Activated CD4-positive, alpha-beta T cell treated with anti-CD3 and anti-CD28 coated beads, Interleukin-2, amount 50 U/mL, for 24 hours (primary cell): ENCODE data around the gene IL1RAPL2.
"Not testable (repeated sequence)": the region's sequence is repeated elsewhere in the genome, so short reads cannot be mapped to it uniquely, and the experiment has no call there.

Source experiments
- DNase-seq, 2 donors: peaks; one replicate each; pipeline ENCODE4 v3.0.0-alpha.2; 2020; ENCODE audit warnings: low read depth in 1 of 2, low spot score in 1 of 2

Gene IL1RAPL2

DNA sequence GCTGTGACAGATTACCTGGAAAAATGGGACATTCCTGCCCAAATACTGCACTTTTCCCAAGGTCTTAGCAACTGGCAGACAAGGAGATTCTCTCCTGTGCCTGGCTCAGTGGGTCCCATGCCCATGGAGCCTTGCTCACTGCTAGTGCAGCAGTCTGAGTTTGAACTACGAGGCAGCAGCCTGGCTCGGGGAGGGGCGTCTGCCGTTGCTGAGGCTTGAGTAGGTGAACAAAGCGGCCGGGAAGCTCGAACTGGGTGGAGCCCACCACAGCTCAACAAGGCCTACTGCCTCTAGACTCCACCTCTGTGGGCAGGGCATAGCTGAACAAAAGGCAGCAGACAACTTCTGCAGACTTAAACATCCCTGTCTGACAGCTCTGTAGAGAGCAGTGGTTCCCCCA is 1118.3 kb downstream of the IL1RAPL2 start:
- DNase-seq = not testable (repeated sequence)

DNA sequence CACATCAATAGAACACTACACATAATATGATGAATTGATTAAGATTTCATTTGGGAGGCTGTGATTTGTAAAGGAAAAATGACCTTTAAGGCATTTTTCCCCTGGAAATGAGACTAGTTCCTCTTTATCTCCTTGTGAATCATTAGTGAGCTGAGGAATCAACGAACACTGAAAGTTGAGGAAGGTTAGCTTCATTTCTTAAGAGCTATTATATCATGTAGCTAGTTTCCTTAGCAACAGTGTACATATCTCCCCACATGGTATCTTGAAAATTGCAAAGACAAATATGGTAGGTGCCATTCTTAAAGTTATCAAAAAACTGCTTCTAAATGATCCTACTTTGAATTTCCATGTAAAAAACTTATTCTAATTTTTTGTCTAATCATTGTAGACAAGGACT is 1128.8 kb downstream of the IL1RAPL2 start:
- DNase-seq = no peak

DNA sequence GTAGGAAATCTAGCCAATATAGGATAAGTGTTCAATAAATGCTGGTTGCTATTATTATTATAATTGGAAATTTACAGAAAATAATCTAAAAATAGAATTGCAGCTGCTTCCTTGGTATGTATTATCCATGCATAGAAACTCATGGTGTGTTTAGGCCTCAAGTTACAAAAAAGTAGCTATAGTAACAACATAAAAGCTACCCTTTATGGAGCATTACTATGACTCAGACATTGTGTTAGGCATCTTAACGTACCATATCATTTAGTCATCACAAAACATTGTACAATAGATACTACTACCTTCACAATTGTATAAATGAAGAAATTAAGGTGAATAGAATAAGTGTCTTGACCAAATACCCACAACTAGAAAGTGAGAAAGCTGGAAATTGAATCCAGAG is 1129.5 kb downstream of the IL1RAPL2 start:
- no peak for DNase-seq

DNA sequence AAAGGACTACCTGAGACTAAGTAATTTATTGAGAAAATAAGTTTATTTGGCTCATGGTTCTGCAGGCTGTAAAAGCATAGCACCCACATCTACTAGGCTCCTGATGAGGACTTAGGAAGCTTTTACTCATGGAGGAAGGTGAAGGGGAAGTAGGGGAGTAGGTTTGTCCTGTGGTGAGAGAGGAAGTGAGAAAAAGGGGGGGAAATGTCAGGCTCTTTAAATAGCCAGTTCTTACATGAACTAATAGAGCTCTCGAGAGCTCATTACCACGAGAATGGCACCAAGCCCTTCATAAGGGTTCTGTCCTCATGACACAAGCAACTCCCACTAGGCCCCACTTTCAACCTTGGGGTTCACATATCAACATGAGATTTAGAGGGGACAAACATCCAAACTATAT is 1130.9 kb downstream of the IL1RAPL2 start:
- no peak for DNase-seq

DNA sequence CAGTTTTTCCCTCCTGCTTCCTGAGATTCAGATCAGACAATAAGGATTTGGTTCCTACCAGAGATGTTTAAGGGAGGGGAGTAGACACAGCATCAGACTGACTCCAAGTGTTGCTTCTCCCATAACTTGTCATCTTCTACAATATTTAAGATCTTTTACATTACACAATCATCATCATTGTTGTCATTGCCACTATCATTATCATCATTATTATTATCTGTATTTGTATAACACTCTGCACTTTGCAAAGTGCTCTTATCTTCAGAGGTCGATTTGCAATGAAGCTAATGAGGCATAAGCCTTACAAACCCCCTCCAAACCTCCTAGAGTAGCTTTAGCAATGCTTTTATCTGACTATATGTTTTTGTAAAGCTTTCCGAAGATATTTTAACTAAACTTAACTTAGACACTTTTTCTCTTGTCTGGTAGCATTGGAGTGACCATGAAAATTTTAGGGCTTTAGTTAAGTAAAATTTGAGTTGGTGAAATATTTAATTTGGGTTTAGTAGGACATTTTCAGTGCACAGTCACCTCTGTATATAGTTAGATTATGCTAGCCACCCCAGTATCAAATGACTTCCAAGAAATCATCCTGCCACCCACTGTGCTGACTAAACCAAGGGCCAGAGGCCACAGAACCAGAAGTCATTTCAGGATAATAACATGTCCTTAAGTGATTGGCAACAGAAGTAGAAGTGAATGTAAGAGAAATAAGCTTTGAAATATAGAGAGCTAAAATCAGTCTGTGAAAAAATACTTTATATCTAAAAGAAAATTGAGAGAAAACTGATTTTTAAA is 1132.2 kb downstream of the IL1RAPL2 start:
- no peak for DNase-seq

DNA sequence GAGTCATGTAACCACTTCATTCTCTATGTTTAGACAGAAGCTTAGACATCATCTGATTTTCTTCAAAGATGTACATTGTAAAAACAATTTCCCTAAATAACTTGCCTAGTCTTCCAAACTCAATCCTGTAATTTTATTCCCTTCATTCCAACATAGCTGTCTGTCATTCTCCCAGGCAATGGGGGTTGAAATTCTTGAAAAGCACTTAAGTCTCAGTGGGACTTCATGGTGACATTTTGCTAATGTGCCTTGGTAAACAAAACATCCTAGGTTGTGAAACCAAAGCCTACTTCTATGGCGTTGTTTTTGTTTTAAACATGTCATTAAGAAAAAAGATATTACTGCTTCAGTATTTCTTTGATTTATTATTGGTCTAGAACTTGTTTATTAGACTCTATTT is 1134.3 kb downstream of the IL1RAPL2 start:
- no peak for DNase-seq

DNA sequence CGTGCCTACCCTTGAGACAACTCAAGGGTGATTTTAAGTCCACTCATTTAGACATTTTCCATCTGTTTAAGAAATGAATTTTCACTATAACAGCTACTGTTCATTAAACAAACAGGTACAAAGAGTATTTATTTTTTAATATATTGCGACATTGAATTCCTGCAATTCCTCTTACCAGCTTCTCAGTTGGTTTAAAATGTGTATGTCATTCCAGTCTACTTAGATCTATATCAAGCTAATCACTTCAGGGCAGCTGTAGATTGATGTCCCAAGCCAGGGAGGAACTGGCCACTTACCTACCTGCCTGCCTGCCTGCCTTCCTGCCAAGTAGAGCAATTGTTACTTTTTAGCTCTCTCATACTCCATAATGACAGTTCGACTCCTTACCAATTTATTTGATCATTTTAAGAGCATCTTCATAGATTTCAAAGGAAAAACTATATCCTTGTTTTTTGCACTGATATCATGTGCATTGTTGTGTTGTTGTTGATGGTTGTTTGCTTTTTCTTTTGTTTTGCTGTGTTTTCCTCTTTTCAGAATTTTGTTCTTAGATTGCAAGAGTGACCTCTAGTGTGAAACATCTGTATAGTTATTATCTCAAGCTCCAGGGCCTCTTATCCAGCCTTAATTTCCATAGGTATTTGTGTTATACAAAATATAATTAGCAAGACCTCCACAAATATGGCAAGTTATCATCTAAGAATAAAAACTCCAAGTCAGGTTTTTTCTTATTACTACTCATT is 1135.5 kb downstream of the IL1RAPL2 start:
- no peak for DNase-seq

DNA sequence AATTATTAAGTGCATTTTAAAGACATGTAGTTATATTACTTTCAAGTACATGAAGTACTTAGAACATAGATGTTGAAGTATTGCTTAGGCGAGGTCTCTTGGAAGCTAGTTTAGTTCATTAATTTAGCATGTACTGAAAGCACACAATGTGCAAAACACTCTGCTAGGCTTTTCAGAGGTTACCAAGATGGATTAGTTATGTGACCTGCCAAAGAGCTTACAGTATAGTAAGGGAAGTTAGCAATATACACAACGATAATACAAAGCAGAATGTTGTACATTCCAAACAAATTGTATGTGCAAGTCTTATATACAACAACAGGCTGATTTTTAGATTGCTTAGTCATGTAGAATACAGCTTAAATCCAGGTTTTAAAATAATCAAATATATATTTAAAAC is 1137.9 kb downstream of the IL1RAPL2 start:
- no peak for DNase-seq

DNA sequence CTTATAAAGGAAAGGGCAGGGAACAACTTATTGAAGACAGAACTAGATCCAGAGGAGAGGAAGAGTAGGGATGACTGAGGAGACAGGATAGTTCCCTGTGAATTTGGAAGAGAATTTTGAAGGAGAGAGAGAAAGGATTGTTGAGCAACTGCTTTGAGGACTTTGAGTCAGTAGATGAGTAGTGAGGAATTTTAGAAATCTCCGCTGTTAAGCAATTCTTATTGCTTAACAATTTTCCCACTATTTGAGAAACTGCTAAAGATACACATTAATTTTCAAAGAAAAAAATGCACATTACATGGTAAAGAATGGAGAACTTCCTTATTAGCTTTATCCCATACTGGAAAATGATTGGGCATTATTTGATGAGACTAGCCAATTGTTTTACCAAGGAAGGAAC is 1140.0 kb downstream of the IL1RAPL2 start:
- no peak for DNase-seq

DNA sequence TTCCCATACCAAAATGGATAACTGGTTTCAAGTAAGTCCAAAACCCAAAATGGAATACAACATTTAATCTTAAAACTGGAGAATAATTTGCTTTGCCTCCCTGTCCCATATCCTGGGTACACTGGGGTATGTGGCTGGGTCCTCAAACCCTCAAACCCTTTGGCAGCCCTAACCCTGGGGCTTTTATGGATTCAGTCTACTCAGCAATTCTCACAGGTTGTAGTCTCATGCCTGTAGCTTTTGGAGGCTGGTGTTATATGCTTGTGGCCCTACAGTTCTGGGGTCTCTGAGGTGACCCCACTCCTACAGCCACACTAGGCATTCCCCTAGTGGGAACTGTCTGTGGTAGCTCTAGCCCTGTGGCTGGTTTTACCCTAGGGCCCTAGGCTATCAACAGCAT is 1145.8 kb downstream of the IL1RAPL2 start:
- no peak for DNase-seq

DNA sequence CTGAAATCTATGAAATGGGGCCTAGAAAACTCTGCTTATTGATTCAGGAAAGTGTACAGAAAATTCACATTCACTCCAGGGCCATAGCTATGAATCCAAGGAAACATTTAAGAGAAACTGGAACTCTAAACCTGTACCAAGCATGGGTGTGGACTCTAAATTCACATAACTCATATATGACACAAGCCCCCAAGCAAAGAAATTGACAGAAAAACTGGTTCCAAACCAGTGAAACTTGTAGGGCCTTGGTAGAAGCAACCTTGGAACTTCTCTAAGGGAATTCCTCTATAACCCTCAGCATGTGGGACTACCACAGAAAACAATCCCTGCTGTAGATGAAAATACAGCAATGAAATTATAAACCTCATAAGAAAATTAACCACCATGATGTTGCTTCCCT is 1149.7 kb downstream of the IL1RAPL2 start:
- no peak for DNase-seq

DNA sequence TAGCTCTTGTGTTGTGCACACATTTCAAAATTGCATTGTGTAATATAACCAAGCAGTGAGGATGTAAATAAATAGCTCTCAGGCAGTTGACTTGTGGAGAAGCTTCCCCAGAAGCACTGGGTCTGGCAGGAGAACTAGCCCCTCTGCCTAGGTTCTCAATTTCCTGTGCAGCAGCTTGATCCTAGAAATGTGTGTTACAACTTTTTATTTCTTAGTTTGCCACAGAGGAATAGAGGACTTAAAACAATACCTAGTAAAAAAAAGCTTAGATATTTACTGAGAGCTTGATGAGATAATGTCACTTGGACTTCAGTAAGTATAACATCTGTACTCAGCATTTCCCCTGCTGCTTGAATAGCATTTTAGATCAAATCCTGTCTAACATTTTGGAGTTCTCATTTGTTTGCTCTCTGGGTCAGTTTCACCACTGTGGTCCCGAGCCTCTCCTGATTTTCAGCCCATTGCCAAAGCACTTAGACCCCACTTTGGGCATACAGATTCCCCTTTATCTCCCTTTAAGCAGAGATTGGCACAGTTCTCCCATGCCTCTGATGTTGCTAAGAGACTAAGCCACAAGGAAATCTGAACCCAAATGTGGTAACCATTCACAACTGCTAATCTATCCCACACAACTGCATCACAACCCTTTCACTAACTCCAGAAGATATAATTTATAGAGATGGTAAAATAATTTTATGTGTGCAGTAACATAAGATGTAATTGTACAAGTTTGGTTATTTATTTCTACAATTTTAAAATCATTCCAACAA is 1158.2 kb downstream of the IL1RAPL2 start:
- DNase-seq = no peak

DNA sequence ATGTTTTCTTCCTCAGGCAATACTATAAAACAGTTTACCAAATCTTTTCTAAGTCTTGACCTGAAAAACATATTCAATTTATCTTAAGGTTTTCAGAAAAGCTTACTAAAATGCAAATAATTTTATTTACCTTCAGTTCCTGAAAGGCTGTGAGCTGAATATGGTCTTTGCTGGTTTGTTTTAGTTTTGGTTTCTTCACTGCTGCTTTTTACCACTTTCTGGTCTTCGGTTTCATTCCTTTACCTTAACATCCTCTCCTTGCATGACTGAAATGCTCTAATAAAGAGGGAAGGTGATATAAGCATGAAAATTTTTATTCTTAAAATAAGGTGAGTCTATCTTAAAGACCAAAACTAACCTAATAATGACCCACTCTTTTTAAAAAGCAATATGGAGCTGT is 1159.2 kb downstream of the IL1RAPL2 start:
- no peak for DNase-seq

DNA sequence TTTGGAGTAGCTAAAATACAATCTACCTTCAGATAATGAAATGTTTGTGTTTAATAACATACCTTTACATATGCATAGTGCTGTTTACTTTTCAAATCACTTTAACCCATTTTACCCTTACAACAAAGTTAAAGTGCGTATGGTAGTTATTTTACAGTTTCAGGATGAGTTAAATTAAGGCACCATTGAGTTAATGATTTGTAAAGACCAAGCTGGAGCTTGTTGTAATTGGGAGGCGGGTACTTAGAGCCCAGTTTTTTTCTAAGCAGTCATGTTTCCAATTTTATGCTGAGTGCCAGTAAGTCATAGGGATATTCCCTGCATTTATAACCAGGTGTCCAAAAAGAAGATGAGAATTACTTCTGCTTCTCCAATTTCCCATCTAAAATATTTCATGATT is 1172.2 kb downstream of the IL1RAPL2 start:
- no peak for DNase-seq

DNA sequence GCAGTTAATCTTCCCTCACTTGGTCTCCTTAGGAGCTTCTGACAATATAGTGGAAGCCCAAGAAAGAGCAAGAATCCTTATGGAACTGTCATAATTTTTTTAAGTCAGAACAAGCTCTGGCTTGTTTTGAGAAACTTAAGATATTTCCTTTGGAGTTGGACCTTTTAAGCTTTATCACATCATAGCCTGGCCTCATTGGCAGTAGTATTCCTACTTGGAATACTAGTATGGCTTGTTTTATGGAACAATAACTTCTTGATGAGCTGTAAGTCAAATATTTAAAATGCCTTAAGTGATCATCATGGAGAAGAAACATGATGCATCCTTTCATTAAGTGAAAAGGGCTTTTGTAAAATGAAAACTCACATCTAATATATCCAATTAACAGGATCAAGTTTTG is 1178.3 kb downstream of the IL1RAPL2 start:
- no peak for DNase-seq

DNA sequence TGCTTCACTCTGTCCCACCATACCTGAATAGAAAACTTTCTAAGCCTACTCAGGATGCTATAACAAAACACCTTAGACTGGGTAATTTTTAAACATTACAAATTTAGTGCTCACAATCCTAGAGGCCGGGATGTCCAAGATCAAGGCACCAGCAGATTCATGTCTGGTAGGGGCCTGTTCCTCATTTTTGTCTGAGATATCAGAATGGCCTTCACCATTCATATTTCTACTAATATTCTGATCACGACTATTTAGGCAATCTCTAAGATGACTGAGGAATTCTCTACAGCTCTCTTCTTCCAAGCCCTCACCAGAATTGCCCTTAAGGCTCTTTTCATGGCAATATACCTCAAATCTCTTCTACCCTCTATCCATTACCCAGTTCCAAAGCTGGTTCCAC is 1178.9 kb downstream of the IL1RAPL2 start:
- no peak for DNase-seq

DNA sequence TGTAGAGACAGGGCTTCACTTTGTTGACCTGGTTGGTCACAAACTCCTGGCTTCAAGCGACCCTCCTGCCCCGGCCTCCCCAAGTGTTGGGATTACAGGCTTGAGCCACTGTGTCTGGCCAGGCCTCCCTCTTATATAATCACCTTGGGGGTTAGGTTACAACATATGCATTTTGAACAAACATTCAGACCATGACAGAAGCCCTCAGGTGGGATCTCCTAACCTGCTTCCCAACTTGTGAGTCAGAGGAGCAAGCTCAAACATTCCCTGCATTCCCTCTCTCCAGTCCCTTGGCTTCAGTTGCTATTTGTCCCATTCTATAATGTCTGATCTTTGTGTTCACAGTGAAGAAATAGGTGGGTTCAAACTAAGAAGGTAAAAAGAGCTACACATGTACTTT is 1179.9 kb downstream of the IL1RAPL2 start:
- no peak for DNase-seq

DNA sequence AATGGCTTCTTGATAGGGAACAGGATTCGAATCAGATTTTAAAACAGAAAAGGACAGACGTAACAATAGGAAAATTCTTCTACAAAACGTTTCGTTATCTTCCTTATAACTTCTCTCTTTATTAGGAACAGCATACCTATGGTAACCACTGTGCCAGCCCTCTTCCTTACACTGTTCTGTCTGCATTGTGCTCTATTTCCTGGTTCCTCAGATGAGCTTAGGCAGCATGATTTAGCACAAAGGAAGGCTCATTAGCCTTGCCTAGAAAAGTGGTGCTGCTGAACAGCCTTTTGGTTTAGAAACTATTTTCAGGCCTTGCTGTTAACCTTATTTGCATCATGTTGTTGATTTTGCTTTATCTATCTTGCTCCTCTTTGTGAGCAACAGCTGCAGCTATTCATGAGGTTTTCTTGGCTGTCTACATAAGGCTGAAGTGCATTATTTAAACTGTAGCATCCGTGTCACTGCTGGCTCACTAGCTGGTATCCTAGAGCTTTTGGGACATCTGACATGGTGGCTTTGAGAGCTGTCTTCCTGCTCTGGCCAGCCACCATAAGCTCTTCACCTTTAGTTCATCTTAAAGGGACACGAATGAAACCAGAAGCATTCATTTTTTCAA is 1186.4 kb downstream of the IL1RAPL2 start:
- no peak for DNase-seq

DNA sequence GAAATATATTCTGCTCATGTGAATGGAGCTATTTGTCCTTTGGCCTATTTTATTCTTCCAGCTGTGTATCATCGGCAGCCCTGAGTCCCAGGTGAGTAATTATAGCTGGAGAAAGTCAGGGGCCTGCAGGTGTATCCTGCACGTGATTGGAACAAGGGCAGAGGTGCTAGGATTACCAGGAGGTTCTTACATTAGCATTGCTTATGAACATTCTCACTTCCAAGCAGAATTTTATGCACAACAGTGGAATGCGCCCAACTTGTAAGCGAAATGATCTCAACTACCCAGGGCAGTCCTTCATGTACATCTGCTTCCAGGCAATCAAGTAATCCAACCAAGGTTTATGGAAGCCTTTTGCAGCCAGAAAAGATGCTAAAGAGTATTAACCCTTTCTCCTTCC is 1187.4 kb downstream of the IL1RAPL2 start:
- no peak for DNase-seq

DNA sequence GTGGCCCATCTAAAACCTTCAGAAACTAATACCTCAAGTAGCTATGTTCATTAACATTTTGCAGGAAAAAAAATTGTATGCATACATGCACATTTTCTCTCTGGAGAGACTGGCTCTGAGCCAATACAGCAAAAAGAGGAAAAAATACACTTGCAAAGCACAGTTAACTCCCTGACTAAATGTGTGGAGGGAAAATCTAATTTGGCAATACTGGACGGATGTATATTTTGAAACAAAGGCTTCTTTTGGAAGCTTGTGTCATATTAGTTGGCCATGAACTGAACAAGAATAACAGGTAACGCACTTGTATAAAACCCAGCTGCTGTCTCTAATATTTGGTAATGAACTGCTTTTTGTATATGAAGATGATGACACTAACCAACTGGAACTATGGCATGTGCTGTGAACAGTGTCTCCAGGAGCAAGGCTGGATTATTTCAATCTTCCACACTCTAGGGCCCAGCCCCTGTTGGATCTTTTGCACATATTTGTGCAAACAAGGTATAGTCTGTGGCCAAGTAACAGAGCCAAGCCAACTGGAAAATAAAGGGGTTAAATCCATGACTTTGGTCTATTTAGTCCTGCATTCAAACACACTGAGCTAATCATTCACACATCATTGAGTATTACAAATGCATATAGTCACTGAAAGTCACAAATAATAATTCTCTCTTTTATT is 1188.4 kb downstream of the IL1RAPL2 start:
- no peak for DNase-seq

DNA sequence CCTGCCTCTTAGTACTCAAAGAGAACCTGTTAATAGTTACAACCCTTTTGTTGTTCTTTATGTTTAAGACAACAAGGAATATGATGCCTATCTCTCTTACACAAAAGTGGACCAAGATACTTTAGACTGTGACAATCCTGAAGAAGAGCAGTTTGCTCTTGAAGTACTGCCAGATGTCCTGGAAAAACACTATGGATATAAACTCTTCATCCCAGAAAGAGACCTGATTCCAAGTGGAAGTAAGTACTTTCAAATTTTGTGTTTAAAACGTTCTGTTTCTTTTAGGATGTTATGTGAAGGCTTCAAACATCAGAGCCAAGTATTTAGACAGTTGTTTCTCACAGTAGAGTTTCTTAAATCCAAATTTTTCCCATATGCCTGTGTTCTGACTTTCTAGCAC is 1189.1 kb downstream of the IL1RAPL2 start:
- no peak for DNase-seq
